ENCODE data around the gene ELOVL2.
"Not testable (repeated sequence)": the region's sequence is repeated elsewhere in the genome, so short reads cannot be mapped to it uniquely, and the experiment has no call there.

The ELOVL2 gene, protein sequence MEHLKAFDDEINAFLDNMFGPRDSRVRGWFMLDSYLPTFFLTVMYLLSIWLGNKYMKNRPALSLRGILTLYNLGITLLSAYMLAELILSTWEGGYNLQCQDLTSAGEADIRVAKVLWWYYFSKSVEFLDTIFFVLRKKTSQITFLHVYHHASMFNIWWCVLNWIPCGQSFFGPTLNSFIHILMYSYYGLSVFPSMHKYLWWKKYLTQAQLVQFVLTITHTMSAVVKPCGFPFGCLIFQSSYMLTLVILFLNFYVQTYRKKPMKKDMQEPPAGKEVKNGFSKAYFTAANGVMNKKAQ

DNA sequence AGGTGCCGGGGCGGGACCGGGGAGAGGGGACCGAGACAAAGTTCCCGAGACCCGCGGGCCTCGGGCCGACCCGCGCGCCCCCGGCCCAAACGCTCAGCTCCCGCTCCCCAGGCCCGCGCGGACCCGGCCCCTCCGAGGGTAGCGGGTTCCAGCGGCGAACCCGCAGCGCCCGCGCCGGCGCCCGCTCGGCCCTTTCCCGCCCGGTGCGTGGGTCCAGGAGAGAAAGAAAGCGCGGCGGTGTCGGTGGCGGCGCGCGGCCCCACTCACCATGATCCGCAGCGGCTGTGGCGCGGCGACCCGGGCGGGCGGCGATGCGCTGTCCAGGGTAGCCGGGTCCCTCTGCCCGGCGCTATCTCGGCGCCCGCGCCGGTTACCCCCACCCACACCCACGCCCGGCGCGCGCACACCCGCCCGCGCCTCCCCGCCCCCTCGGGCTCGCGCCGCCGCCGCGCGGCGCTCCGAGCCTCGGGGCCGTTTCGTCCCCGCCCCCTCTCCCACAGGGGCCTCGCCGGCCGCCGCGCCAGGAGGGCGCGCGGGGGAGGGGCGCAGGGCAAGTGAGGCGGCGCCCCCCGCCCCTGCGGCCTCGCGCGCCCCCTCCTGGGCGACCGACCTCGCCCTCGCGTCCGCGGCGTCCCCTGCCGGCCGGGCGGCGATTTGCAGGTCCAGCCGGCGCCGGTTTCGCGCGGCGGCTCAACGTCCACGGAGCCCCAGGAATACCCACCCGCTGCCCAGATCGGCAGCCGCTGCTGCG is at the start of gene ELOVL2:
ELOVL2 (minus strand) TSS at position 345 of the 751 bp plus-strand sequence; CDS start at position 270, 75 bp downstream.
- DNase-seq (ENCODE audit: low spot score), result no peak

DNA sequence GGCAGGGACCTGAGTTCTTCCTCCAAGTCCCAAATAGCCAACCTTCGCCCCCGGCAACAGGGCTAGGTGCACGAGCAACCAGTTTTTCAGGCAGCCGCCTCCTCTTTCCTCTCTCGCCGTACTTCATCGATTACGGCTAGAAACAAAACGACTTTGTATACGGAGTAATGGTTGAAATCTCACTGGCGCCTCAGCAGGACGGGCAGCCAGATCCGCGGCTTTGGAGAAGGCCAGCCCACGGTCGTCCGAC is 49.2 kb upstream of the ELOVL2 start:
- DNase-seq (ENCODE audit: low spot score), result no peak

DNA sequence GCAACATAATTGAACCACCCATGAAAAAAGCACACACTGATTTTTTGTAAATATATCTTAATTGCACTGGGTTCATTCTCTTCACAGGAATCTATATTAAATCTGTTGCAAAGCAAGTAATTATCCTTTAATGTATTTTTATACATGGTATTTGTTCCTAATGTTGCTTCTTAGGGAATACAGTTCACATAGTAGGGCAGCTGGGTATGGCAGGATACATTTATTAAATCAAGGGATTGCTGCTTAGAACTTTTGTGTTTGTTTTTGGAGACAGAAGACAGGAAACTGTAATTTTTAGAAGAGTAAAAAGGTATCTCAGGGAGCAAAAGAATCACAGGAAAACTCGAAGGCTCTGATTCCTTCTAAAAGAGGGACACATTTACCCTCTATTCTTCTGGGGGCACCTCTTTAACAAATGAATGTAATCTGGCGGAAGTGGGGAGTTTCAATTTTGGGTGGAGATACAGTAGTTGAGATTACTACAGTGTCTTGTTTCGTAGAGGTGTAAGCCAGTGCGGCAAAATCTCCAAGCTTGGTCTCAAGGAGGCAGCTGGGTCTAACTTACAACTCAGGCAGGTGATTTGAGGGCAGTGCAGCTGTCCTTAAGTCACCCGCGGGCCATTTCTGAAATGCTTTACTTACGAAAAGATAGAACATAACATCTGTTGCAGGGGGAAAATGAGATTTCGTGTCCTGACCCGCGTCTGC is 48.7 kb upstream of the ELOVL2 start:
- peak; percentile 47 for DNase-seq (ENCODE audit: low spot score)

DNA sequence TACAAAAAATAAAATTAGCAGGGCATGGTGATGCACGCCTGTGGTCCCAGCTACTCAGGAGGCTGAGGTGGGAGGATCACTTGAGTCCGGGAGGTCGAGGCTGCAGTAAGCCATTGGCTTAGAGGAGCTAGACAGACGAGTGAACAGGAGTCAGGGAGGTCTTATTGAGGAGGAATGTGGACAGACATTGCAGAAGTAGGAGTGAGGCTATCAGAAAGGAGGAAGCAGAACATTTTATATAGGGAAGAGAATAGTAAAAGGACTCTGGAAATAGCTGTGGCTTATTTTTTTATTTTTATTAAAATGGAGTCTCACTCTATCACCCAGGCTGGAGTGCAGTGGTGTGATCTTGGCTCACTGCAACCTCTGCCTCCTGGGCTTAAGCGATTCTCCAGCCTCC is 47.0 kb upstream of the ELOVL2 start:
- DNase-seq (ENCODE audit: low spot score), result not testable (repeated sequence)

DNA sequence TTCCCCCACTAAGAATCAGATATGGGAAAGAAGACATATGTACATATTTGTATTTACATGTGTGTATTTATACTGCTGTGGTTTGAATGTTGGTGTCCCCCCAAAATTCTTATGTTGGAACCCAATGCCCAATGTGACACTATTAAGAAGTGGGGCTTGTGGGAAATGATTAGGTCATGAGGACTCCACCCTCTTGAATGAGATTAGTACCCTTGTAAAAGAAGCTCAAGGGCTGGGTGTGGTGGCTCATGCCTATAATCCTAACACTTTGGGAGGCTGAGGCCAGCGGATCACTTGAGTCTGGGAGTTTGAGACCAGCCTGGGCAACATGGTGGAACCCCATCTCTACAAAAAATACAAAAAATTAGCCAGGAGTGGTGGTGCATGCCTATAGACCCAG is 45.6 kb upstream of the ELOVL2 start:
- DNase-seq (ENCODE audit: low spot score), result no peak

DNA sequence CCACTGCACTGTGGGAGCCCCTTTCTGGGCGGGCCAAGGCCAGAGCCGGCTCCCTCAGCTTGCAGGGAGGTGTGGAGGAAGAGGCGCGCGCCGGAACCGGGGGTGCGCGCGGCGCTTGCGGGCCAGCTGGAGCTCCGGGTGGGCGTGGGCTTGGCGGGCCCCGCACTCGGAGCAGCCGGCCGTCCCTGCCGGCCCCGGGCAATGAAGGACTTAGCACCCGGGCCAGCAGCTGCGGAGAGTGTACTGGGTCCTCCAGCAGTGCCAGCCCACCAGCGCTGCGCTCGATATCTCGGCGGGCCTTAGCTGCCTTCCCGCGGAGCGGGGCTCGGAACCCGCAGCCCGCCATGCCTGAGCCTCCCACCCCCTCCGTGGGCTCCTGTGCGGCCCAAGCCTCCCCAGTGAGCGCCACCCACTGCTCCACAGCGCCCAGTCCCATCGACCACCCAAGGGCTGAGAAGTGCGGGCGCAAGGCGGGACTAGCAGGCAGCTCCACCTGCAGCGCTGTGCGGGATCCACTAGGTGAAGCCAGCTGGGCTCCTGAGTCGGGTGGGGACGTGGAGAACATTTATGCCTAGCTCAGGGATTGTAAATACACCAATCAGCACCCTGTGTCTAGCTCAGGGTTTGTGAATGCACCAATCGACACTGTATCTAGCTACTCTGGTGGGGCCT is 43.2 kb upstream of the ELOVL2 start:
- not testable (repeated sequence) for DNase-seq (ENCODE audit: low spot score)

DNA sequence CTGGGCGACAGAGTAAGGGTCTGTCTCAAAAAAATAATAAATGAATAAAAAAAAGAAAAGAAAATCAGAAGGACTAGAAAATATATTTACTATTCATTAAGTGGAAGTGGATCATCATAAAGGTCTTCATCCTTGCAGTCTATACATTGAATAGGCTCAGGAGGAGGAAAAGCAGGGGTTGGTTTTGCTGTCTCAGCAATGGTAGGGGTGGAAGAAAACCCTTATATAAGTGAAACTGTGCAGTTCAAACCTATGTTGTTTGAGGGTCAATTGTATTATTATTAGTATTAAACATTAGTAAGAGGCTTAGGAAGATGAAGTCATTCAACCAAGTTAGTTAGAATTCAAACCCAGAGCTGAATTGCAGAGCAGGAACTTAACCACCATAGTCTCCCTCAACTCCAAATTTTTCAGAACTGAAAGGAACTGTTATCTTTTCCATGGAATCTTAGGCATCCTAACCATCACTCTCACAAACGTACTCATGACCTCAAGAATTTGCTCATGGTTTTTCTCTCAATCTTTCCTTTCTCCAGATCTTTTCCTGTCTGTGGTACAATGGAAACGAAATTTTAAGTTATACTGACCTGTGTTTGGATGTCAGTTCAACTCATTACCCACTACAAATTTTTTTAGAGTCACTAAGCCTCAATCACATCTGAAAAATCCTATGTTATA is 41.8 kb upstream of the ELOVL2 start:
- no peak for DNase-seq (ENCODE audit: low spot score)

DNA sequence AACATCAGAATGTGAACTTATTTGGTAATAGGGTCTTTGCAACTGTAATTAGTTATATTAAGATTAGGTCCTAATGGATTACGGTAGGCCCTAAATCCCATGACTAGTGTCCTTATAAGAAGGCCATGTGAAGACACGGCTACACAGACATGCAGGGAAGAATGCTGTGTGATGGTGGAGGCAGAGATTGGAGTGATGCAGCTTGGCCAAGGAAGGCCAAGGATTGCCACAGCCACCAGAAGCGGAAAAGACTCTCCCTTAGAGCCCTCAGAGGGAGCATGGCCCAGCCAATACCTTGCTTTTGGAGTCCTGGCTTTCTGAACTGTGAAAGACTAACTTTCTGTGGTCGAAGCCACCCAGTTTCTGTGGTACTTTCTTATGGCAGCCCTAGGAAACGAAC is 39.9 kb upstream of the ELOVL2 start:
- DNase-seq (ENCODE audit: low spot score), result no peak

DNA sequence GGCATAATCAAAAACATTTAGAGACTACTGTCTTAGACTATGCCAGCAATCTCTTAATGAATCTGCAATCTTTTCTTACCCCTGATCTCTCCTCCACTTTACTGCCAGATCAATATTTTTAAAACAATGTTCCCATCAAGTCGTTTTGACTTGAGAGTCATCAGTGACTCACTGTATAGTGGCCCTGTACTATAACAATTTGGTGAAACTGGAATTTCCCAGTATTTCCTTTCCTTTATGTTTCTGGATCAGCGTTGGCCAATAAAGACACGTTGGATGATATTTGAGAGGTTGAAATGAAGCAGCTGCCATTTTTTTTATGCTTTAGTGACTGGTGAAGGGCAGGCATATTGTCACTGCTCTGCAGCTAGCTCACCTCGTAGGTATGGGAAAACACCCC is 39.4 kb upstream of the ELOVL2 start:
- no peak for DNase-seq (ENCODE audit: low spot score)

DNA sequence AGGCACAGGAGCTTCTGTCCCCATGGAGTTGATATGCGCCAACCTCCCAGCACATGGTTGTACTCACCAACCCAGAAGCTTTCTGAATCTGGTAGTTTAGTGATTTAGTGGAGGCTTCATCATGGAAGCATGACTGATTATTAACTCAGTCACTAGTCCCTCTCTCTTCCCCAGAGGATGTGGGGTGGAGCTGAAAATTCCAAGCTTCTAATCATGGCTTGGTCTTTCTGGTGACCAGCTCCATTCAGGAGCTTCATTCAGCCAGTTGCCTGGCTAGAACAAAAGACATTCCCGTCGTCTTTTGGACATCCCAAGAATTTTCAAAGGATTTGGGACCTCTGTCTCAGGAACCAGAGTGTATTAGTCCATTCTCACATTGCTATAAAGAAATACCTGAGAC is 36.2 kb upstream of the ELOVL2 start:
- DNase-seq (ENCODE audit: low spot score), result no peak

DNA sequence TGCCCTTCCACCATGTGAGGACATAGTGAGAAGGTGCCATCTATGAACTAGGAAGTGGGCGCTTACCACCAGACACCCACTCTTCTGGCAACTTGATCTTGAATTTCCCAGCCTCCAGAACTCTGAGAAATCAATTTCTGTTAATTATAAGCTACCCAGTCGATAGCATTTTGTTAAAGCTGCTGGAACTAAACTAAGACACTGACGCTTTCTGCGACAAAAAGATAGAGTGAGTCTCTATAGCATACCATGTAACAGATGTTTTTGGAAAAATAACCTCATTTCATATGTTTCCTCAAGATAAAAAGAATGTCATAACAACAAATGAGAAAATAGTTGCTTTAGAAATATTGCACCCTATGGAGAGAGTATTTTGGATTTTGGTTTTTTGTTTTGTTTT is 34.2 kb upstream of the ELOVL2 start:
- no peak for DNase-seq (ENCODE audit: low spot score)

DNA sequence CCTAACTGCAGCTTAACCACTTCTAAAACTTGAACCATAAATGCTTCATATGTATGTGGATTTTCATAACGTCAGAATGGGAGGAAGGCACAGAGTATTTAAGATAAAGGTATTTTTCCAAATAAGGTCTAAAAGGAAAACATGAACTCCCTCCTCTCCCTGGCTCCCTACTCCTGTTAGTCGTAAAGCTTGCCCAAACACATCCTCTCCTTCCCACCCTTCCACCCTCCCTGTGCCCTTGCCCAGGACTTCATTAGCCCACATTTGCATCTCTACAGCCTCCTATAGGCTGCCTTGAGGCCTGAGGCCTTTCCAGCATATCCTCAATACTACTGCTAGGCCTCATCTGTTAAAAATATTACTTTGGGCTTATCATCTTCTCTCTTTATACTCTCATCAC is 32.4 kb upstream of the ELOVL2 start:
- DNase-seq (ENCODE audit: low spot score), result no peak

DNA sequence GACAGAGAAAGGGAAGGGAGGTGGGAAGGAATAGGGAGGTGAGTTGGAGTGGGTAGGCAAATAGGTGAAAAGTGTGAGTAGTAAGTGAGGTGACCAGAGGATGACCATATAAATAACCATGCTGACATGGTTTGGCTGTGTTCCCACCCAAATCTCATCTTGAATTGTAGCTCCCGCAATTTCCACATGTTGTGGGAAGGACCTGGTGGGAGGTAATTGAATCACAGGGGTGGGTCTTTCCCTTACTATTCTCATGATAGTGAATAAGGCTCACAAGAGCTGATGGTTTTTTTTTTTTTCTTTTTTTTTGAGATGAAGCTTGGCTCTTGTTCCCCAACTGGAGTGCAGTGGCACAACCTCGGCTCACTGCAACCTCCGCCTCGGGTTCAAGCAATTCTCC is 28.0 kb upstream of the ELOVL2 start:
- DNase-seq (ENCODE audit: low spot score), result no peak

DNA sequence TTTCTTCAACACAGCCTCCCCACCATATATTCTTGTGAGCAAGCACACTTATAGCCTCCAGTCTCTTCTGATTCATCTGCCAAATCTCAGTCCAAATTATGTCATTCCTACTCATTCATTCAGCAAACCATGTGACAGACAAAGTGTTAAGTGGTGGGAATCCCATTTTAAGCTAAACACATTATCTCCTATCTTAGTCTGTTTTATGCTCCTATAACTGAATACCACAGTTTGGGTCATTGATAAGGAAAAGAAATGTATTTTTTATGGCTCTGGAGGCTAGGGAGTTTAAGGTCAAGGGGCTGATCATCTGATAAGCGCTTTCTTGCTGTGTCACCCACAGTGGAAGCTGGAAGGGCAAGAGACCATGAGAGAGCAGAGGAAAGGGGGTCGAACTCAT is 25.7 kb upstream of the ELOVL2 start:
- DNase-seq (ENCODE audit: low spot score), result peak; percentile 24

DNA sequence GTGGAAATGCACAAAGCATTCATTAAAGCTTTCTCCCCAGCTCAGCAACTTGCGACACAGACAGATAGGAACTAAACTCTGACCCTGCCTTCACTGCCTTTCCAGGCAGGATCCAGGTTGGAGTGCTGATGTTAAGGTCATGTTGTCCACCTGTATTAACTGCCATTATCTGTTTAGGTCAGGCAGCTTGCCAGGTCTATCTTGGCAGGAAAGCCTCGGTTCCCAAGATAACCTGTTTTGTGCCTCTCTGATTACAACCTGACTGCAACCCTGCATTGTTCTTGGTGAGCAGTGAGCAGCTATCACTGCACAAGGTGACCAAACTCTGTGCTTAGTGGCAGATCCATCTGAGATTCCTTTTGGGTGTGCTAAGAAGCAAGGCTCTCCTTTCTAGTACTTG is 23.2 kb upstream of the ELOVL2 start:
- DNase-seq (ENCODE audit: low spot score), result no peak

DNA sequence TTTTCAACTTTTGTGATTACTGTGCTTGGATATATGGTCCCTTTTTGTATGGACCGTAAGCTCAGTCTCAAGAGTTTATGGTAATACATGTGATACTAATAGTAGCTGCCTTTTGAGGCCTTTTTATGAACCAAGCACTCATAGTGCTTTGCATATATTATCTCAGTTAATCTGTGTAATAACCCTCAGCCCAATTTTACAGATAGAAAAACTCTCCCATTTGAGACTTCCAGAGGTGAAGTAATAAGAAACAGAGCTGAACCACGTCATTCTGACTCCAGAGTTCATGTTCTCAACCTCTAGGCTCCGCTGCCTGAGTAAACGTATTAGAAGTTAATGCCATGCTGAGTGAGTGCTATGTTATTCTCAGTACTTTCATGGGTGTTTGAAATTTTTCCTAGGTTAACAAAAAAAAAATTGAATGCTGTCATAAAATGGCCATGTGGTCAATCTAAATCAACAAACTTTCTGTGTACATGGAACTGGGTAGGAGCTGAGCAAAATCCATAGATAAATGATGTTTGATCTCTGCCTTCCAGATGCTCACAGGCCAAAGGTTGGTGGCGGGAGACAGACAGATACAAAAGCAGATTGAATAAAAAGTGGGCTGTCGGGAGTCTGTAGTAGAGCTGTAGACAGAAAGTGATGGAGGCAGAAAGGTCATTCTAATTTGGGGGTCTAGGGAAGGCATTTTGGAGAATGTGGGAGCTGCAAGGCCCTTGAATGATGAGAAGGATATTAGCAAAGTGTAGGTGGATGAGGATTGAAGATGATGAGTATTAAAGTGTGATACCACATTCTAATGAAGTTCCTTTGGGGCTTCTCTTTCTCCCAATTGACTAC is 22.6 kb upstream of the ELOVL2 start:
- no peak for DNase-seq (ENCODE audit: low spot score)

DNA sequence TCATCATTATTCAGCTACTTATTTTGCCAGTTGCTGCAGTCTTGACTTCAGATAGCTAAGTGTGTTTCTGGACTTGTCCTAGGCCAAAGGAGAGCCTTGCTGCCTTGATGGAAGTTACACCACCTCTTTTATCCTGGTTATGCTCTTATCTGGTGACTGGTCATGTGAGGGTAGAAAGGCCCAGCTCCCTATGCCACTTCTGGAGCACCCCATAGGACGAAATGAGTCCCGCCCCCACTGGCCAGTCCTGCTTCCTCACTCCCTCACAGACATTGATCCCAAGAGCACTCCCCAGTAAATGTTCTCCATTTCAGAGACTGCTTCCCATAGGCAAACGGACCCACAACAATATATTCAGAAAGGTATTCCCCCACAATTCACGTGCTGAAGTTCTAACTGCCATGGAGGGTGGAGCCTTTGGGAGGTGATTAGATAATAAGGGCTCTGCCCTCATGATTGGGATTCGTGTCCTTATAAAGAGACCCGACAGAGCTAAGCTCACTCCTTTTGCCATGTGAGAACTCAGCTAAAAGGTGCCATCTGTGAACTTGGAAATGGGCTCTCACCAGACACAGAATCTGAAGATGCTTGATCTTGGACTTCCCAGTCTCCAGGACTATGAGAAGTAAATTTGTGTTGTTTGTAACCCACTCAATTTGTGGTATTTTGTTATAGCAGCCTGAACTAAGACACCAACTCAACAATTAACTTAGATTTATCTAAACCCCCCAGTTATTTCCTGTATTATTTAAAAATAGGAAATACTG is 21.5 kb upstream of the ELOVL2 start:
- no peak for DNase-seq (ENCODE audit: low spot score)

DNA sequence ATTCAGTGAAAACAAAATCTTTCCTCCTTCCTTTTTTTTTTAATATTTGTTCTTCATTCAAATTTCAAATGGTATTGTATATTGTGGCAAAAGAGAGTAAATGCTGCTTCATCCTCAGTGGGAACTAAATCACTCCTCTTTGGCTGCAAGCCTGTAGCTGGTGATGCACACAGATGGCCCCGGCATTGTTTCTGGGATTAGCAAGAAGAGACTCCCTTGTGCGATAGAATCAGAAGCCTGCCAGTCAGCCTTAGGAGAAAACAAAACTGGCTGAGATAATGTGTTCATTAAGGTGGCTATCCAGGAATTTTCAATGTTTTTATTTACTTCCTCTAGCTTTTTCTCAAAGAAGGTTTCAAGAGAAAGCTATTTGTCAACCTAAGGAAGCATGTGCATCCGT is 20.7 kb upstream of the ELOVL2 start:
- DNase-seq (ENCODE audit: low spot score), result no peak

DNA sequence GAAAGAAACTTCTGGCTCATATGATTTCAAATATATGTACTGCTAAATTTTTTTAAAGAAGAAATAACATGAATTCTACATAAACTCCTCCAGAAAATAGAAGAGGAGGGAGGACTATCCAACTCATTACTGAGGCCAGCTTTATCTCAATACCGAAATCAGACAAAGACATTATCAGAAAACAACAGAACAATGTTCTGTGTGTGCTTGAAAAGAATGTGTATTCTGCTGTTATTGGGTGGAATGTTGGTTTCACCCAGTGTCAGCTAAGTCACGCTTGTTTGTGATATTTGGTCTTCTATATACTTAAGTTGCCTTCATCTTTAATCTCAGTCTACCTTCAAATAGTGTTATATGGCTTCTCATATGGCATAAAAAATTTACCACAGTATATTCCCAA is 18.6 kb upstream of the ELOVL2 start:
- DNase-seq (ENCODE audit: low spot score), result no peak

DNA sequence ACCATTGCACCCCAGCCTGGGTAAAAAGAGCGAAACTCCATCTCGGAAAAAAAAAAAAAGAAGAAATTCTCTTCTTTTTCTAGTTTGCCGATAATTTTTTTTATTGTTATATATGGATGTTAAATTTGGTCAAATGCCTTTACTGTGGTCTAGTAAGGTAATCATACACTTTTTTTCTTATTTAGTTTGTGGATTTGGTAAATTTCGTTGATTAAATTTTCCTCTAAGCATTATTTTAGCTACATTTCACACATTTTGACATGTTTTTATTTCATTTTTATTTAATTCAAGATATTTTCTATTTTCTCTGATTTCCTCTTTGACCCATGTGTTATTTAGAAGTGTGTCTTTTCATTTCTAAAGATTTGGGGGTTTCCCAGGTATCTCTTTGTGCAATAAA is 18.0 kb upstream of the ELOVL2 start:
- DNase-seq (ENCODE audit: low spot score), result no peak

DNA sequence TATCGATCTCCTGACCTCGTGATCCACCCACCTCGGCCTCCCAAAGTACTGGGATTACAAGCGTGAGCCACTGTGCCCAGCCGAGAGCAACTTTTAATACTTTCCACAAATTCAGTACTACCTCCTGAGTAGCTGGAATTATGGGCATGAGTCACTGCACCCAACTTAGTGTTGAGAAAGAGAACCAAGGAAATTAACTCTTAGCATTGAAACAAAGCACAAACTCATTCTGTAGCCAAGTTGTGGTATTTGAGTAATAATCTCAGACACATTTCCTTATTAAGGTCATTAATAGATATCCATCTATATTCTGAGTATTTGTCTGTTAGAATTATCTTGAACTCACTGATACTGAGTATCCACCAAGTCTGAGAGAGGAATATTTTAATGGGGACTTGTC is 14.3 kb upstream of the ELOVL2 start:
- DNase-seq (ENCODE audit: low spot score), result no peak
